ENCODE results near the gene CLEC3A. TPM values are rescaled to one million over a fixed set of nuclear protein-coding genes. Genes with fewer than 3 reads are reported as not detected.

The CLEC3A gene
- total RNA-seq, 1 experiment from 2014 or later = 1.1 TPM

DNA sequence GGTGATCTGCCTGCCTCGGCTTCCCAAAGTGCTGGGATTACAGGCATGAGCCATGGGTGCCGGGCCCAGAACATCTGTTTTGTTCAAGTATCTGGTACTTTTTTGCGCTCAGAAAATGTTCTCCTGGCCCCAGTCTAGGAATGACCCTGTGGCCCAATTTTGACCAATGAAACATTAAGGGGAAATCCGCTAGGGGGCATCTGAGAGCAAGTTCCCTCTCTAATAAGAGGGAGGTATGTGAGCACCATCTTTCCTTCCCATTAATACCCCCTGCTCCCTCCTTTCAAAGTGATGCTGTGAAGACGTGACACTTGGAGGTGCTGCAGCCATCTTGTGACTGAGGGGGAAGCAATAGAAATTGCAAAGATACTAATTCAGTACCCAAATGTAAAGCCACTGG is 16.5 kb upstream of the CLEC3A start:
- Histone ChIP-seq H3K9me3 (no peaks in the 10 kb centered on the region), H3K4me1 (no peaks in the 10 kb centered on the region), H3K36me3 (ENCODE audit: control insufficient read depth, insufficient read depth, low read length) (no peaks in the 10 kb centered on the region), H3K4me3 (ENCODE audit: low read depth, low read length) (no peak overlapping the region), H3K27me3 (replicated peaks; ENCODE audit: control insufficient read depth, insufficient read depth, low read length) (no peaks in the 10 kb centered on the region)
- DNase-seq = peak in 1 of 2 experiments; percentile 22
- intact Hi-C loops (cut with micrococcal nuclease; ENCODE audit: unreplicated experiment) = loop anchor here (1.0 kb wide), 1 partner anchor 88 kb away; no protein-coding TSS in a partner anchor
- Mint-ChIP-seq H3K9me3 (ENCODE audit: unreplicated experiment) (no peaks in the 10 kb centered on the region), H3K4me3 (ENCODE audit: unreplicated experiment) (no peak overlapping the region), H3K36me3 (ENCODE audit: insufficient read depth, unreplicated experiment) (no peaks in the 10 kb centered on the region), H3K27ac (ENCODE audit: unreplicated experiment) (no peak overlapping the region), H3K4me1 (ENCODE audit: low read depth, unreplicated experiment) (no peaks in the 10 kb centered on the region), H3K27me3 (ENCODE audit: insufficient read depth, unreplicated experiment) (no peaks in the 10 kb centered on the region)
- BruUV-seq (replicated peaks) = no TSS peak
- ChIA-PET CTCF (no interaction called here), POLR2A (no interaction called here)
- TF ChIP-seq, protein P1, sequence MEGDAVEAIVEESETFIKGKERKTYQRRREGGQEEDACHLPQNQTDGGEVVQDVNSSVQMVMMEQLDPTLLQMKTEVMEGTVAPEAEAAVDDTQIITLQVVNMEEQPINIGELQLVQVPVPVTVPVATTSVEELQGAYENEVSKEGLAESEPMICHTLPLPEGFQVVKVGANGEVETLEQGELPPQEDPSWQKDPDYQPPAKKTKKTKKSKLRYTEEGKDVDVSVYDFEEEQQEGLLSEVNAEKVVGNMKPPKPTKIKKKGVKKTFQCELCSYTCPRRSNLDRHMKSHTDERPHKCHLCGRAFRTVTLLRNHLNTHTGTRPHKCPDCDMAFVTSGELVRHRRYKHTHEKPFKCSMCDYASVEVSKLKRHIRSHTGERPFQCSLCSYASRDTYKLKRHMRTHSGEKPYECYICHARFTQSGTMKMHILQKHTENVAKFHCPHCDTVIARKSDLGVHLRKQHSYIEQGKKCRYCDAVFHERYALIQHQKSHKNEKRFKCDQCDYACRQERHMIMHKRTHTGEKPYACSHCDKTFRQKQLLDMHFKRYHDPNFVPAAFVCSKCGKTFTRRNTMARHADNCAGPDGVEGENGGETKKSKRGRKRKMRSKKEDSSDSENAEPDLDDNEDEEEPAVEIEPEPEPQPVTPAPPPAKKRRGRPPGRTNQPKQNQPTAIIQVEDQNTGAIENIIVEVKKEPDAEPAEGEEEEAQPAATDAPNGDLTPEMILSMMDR (IDR thresholded peaks at IDR 0.05; ENCODE audit: insufficient read depth in 1 of 2, low read depth in 1 of 2, low read length in 1 of 2, severe bottlenecking in 1 of 2, unreplicated experiment in 1 of 2) = peak in 1 of 2 experiments; percentile 38

DNA sequence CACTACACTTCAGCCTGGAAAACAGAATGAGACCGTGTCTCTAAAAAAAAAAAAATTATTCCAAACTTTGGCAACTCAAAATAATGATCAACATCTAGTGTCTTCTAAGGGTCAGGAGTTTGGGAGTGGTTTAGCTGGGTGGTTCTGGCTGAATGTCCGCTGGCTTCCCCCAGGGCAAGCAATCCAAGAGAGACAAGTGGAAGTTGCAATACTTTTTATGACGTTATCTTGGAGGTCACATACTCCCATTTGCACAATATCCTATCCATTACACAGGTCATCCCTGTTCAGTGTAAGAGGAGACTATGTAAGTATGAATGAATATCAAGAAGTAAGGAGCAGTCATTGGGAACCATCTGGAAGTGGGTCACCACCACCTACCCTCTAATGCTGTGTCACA is 15.2 kb upstream of the CLEC3A start:
- ChIA-PET CTCF (no interaction called here), POLR2A (no interaction called here)
- H3K27me3 ChIP-seq (replicated peaks; ENCODE audit: control insufficient read depth, insufficient read depth, low read length) = no peaks in the 10 kb centered on the region
- no peak for DNase-seq
- Mint-ChIP-seq H3K4me1 (ENCODE audit: low read depth, unreplicated experiment) (no peaks in the 10 kb centered on the region), H3K36me3 (ENCODE audit: insufficient read depth, unreplicated experiment) (no peaks in the 10 kb centered on the region), H3K27ac (ENCODE audit: unreplicated experiment) (no peak overlapping the region), H3K4me3 (ENCODE audit: unreplicated experiment) (no peak overlapping the region), H3K9me3 (ENCODE audit: unreplicated experiment) (no peaks in the 10 kb centered on the region), H3K27me3 (ENCODE audit: insufficient read depth, unreplicated experiment) (peaks cover 3% of the 10 kb centered on the region)
- H3K4me3 ChIP-seq (ENCODE audit: low read depth, low read length) = no peak overlapping the region
- intact Hi-C loops (cut with micrococcal nuclease; ENCODE audit: unreplicated experiment) = no loop called here
- H3K36me3 ChIP-seq (ENCODE audit: control insufficient read depth, insufficient read depth, low read length) = no peaks in the 10 kb centered on the region
- TF ChIP-seq, protein P1 (IDR thresholded peaks at IDR 0.05; ENCODE audit: insufficient read depth in 1 of 2, low read depth in 1 of 2, low read length in 1 of 2, severe bottlenecking in 1 of 2, unreplicated experiment in 1 of 2) = no peak
- H3K4me1 ChIP-seq = no peaks in the 10 kb centered on the region
- BruUV-seq (replicated peaks) = no TSS peak
- H3K9me3 ChIP-seq = no peaks in the 10 kb centered on the region

DNA sequence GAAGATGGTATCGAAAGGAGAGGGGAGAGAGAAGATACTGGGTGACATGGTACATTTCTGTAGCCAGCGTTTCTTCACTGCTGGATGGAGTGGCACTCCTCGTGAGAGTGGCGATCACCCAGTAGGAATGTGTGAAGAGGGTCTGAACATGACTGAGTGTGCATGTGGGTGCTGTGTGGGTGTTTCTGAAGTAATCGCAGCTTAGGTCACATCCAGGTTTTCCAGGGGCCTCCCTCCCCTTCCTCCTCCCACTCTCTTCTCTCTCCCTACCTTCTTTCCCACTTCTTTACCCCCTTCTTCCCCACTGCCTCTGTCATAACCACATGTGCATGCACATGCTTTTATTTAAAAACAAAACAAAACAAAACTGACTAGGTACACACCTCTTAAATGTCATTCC is 1.8 kb downstream of the CLEC3A start:
- no peaks in the 10 kb centered on the region; the same call in 1 of the 2 replicates for H3K27me3 ChIP-seq (replicated peaks; ENCODE audit: control insufficient read depth, insufficient read depth, low read length)
- no peak for DNase-seq
- no peaks in the 10 kb centered on the region for H3K4me1 ChIP-seq
- H3K27ac Mint-ChIP-seq (ENCODE audit: unreplicated experiment) = no peak overlapping the region
- no peak overlapping the region for H3K4me3 ChIP-seq (ENCODE audit: low read depth, low read length)
- ChIA-PET POLR2A (no interaction called here), CTCF (no interaction called here)
- no peaks in the 10 kb centered on the region for H3K4me1 Mint-ChIP-seq (ENCODE audit: low read depth, unreplicated experiment)
- H3K4me3 Mint-ChIP-seq (ENCODE audit: unreplicated experiment) = no peak overlapping the region
- no peaks in the 10 kb centered on the region for H3K9me3 Mint-ChIP-seq (ENCODE audit: unreplicated experiment)
- BruUV-seq (replicated peaks) = no TSS peak
- TF ChIP-seq, protein P1 (IDR thresholded peaks at IDR 0.05; ENCODE audit: insufficient read depth in 1 of 2, low read depth in 1 of 2, low read length in 1 of 2, severe bottlenecking in 1 of 2, unreplicated experiment in 1 of 2) = no peak
- no peaks in the 10 kb centered on the region for H3K36me3 Mint-ChIP-seq (ENCODE audit: insufficient read depth, unreplicated experiment)
- H3K36me3 ChIP-seq (ENCODE audit: control insufficient read depth, insufficient read depth, low read length) = no peaks in the 10 kb centered on the region
- no peaks in the 10 kb centered on the region for H3K9me3 ChIP-seq
- intact Hi-C loops (cut with micrococcal nuclease; ENCODE audit: unreplicated experiment) = no loop called here
- peaks cover 9% of the 10 kb centered on the region for H3K27me3 Mint-ChIP-seq (ENCODE audit: insufficient read depth, unreplicated experiment)
